Astrocyte (in vitro differentiated cells and primary cell): Measurements from ENCODE around the gene POLE3. TPM values are rescaled to one million over a fixed set of nuclear protein-coding genes. Genes with fewer than 3 reads are reported as not detected.

ENCODE experiments used
- DNase-seq: peaks from one replicate; pipeline ENCODE4 v3.0.0-alpha.2; 2010; ENCODE audit warnings: low read depth
- FAIRE-seq: peaks from 2 replicates; lab custom pipeline; 2011; peaks lifted over from hg19 to GRCh38; lab: Jason Lieb, UNC
- H2AFZ ChIP-seq: 2 replicates; pipeline ENCODE4 v1.6.0; 2012; ENCODE audit warnings: low read depth, low read length, inconsistent platforms
- H3K27ac ChIP-seq: 2 replicates; pipeline ENCODE4 v1.5.1; 2011; ENCODE audit warnings: low read depth, low read length, inconsistent platforms
- H3K27me3 ChIP-seq: 2 replicates; pipeline ENCODE4 v1.6.0; 2011; ENCODE audit warnings: low read length, inconsistent platforms; ENCODE audit not compliant: insufficient read depth
- H3K36me3 ChIP-seq: 2 replicates; pipeline ENCODE4 v1.5.1; 2011; ENCODE audit warnings: low read length, inconsistent platforms; ENCODE audit not compliant: insufficient read depth
- H3K4me1 ChIP-seq: 2 replicates; pipeline ENCODE4 v1.5.1; 2011; ENCODE audit warnings: low read length, inconsistent platforms; ENCODE audit not compliant: insufficient read depth
- H3K4me2 ChIP-seq: 2 replicates; pipeline ENCODE4 v1.6.0; 2012; ENCODE audit warnings: low read length, inconsistent platforms
- H3K4me3 ChIP-seq: 2 replicates; pipeline ENCODE4 v1.5.1; 2011; ENCODE audit warnings: low read depth, mild to moderate bottlenecking, low read length, inconsistent platforms; ENCODE audit not compliant: insufficient read depth
- H3K79me2 ChIP-seq: 2 replicates; pipeline ENCODE4 v1.6.0; 2012; ENCODE audit warnings: mild to moderate bottlenecking, low read length, inconsistent platforms; ENCODE audit not compliant: insufficient read depth
- H3K9ac ChIP-seq: 2 replicates; pipeline ENCODE4 v1.6.0; 2012; ENCODE audit warnings: mild to moderate bottlenecking, low read length, inconsistent platforms
- H3K9me3 ChIP-seq: 2 replicates; pipeline ENCODE4 v1.5.1; 2012; ENCODE audit warnings: low read depth, mild to moderate bottlenecking, low read length, inconsistent platforms; ENCODE audit not compliant: insufficient read depth
- H4K20me1 ChIP-seq: 2 replicates; pipeline ENCODE4 v1.6.0; 2012; ENCODE audit warnings: low read length, inconsistent platforms; ENCODE audit not compliant: insufficient read depth
- H3K27ac Mint-ChIP-seq: one replicate; pipeline ENCODE4 v1.8.0; 2021; ENCODE audit warnings: mild to moderate bottlenecking, mixed read lengths; ENCODE audit not compliant: unreplicated experiment
- H3K27me3 Mint-ChIP-seq: one replicate; pipeline ENCODE4 v1.8.0; 2021; ENCODE audit warnings: low read depth, mixed read lengths; ENCODE audit not compliant: unreplicated experiment
- H3K36me3 Mint-ChIP-seq: one replicate; pipeline ENCODE4 v1.8.0; 2021; ENCODE audit warnings: low read depth, mixed read lengths; ENCODE audit not compliant: unreplicated experiment
- H3K4me1 Mint-ChIP-seq: one replicate; pipeline ENCODE4 v1.8.0; 2021; ENCODE audit warnings: low read depth, mixed read lengths; ENCODE audit not compliant: unreplicated experiment
- H3K4me3 Mint-ChIP-seq: one replicate; pipeline ENCODE4 v1.8.0; 2021; ENCODE audit warnings: mild to moderate bottlenecking, moderate library complexity, mixed read lengths; ENCODE audit not compliant: unreplicated experiment
- H3K9me3 Mint-ChIP-seq: one replicate; pipeline ENCODE4 v1.8.0; 2021; ENCODE audit warnings: mild to moderate bottlenecking, mixed read lengths; ENCODE audit not compliant: unreplicated experiment
- EZH2 ChIP-seq: IDR thresholded peaks from 2 replicates; pipeline ENCODE4 v1.6.1; 2012; ENCODE audit warnings: mild to moderate bottlenecking, low read length, inconsistent platforms; ENCODE audit not compliant: insufficient read depth
- total RNA-seq: library from RNA; stranded (reverse); gene quantifications from 2 replicates; pipeline ENCODE4 v1.2.1, GENCODE V29; 2021
- TF ChIP-seq, protein P1 (sequence below): IDR thresholded peaks from 2 replicates; pipeline ENCODE4 v1.5.1; 2011; ENCODE audit warnings: low read depth, mild to moderate bottlenecking, inconsistent platforms, low read length, moderate library complexity; ENCODE audit not compliant: insufficient read depth

POLE3 gene
- total RNA-seq, 1 donor from 2014 or later = 36.6 TPM

DNA sequence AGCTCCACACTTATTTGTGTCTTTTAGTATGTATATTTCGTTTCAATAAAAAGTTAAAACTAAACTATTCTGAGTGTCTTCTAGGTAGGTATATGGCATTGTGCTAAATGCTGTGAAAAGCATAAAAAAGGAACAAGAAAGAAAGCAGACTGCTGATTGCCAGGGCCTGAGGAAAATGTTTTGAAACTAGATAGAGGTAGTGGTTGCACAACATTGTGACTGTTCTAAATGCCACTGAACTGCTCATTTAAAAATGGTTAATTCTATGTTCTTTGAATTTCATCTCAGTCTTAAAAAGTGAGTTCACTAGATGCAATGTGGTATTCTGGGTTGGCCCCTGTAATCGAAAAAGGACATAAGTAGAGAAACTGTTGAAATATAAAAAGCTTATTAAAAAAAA lies 6.8 kb downstream of the POLE3 start:
- Histone ChIP-seq H3K4me2 (no peak overlapping the region), H3K27me3 (no peaks in the 10 kb centered on the region), H2AFZ (no peak overlapping the region), H3K9me3 (no peaks in the 10 kb centered on the region), H3K4me3 (no peak overlapping the region), H3K36me3 (peaks cover 9% of the 10 kb centered on the region), H3K79me2 (peaks cover 23% of the 10 kb centered on the region), H3K4me1 (peaks cover 15% of the 10 kb centered on the region), H3K9ac (no peak overlapping the region), H3K27ac (no peak overlapping the region), H4K20me1 (peaks cover 17% of the 10 kb centered on the region)
- FAIRE-seq (no peak), DNase-seq (no peak)
- Mint-ChIP-seq H3K4me1 (peaks cover 14% of the 10 kb centered on the region), H3K36me3 (no peaks in the 10 kb centered on the region), H3K27ac (no peak overlapping the region), H3K4me3 (no peak overlapping the region), H3K9me3 (no peaks in the 10 kb centered on the region), H3K27me3 (no peaks in the 10 kb centered on the region)
- no peak for TF ChIP-seq EZH2
- TF ChIP-seq, protein P1, sequence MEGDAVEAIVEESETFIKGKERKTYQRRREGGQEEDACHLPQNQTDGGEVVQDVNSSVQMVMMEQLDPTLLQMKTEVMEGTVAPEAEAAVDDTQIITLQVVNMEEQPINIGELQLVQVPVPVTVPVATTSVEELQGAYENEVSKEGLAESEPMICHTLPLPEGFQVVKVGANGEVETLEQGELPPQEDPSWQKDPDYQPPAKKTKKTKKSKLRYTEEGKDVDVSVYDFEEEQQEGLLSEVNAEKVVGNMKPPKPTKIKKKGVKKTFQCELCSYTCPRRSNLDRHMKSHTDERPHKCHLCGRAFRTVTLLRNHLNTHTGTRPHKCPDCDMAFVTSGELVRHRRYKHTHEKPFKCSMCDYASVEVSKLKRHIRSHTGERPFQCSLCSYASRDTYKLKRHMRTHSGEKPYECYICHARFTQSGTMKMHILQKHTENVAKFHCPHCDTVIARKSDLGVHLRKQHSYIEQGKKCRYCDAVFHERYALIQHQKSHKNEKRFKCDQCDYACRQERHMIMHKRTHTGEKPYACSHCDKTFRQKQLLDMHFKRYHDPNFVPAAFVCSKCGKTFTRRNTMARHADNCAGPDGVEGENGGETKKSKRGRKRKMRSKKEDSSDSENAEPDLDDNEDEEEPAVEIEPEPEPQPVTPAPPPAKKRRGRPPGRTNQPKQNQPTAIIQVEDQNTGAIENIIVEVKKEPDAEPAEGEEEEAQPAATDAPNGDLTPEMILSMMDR = no peak

GRCh38 chr9:113401027-113401792 lies 9.3 kb downstream of the POLE3 start, which contains the start of gene ALAD:
Gene ALAD (minus strand): TSS chr9:113401284. CDS start chr9:113393559, 7,725 bp downstream.
- Mint-ChIP-seq H3K4me3 (peak within 1 kb of the TSS; percentile 94), H3K27me3 (no peaks in the 10 kb centered on the region), H3K27ac (peak within 1 kb of the TSS; percentile 53), H3K9me3 (no peaks in the 10 kb centered on the region), H3K4me1 (peaks cover 36% of the 10 kb centered on the region), H3K36me3 (no peaks in the 10 kb centered on the region)
- H3K27me3 ChIP-seq = no peaks in the 10 kb centered on the region
- TF ChIP-seq, protein P1 = peak; percentile 89
- TF ChIP-seq EZH2 = no peak
- no peaks in the 10 kb centered on the region for H3K9me3 ChIP-seq
- no peak for FAIRE-seq
- peak; percentile 90 for DNase-seq
- H3K27ac ChIP-seq = peak within 1 kb of the TSS; percentile 26
- H3K4me3 ChIP-seq = peak within 1 kb of the TSS; percentile 82
- H4K20me1 ChIP-seq = peaks cover 22% of the 10 kb centered on the region
- H3K4me1 ChIP-seq = peaks cover 24% of the 10 kb centered on the region
- peak within 1 kb of the TSS; percentile 92 for H3K4me2 ChIP-seq
- H3K9ac ChIP-seq = peak within 1 kb of the TSS; percentile 85
- H2AFZ ChIP-seq = peak within 1 kb of the TSS; percentile 97
- no peaks in the 10 kb centered on the region for H3K36me3 ChIP-seq
- peaks cover 14% of the 10 kb centered on the region for H3K79me2 ChIP-seq

DNA sequence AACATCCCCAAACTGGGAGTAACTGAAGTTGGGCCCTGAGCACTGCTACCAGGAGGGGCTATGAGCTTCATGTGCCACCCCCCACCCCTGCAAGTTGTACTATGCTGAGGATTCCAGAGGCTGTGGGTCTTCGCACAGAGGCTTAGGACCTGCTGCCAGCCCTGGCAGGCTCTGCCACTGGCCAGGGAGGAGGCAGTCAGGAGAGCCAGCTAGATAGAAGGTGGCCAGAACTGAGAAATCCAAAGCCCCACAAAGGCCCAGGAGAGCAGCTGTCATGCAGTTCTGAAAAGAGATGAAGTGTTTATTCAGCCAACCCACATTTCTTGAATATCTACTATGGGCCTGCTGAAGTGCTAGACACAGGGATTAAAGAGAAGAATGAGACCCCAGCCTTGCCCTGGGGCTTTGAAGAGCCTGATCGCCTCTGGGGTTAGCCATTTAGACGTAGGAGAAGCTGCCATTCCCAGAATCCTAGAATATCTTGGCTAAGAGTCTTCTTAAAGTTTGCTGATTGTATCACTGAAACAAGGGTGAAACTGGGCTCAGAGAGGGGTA lies 10.8 kb downstream of the POLE3 start:
- DNase-seq (no peak), FAIRE-seq (no peak)
- no peaks in the 10 kb centered on the region for H3K27me3 ChIP-seq
- peak overlapping the region; percentile 41 for H3K27ac Mint-ChIP-seq
- H3K36me3 ChIP-seq = no peaks in the 10 kb centered on the region
- H2AFZ ChIP-seq = no peak overlapping the region
- no peaks in the 10 kb centered on the region for H3K36me3 Mint-ChIP-seq
- peaks cover 22% of the 10 kb centered on the region for H4K20me1 ChIP-seq
- H3K9ac ChIP-seq = no peak overlapping the region
- H3K79me2 ChIP-seq = peaks cover 14% of the 10 kb centered on the region
- H3K4me2 ChIP-seq = peak overlapping the region; percentile 92
- peak overlapping the region; percentile 94 for H3K4me3 Mint-ChIP-seq
- peaks cover 37% of the 10 kb centered on the region for H3K4me1 Mint-ChIP-seq
- H3K9me3 ChIP-seq = no peaks in the 10 kb centered on the region
- H3K4me3 ChIP-seq = no peak overlapping the region
- H3K4me1 ChIP-seq = peaks cover 24% of the 10 kb centered on the region
- H3K27me3 Mint-ChIP-seq = no peaks in the 10 kb centered on the region
- H3K27ac ChIP-seq = no peak overlapping the region
- no peaks in the 10 kb centered on the region for H3K9me3 Mint-ChIP-seq
- TF ChIP-seq, protein P1 = no peak
- TF ChIP-seq EZH2 = no peak
